GM19025 (cell line): Measurements from ENCODE around the gene CLPTM1L.
"Not testable (repeated sequence)": the region's sequence is repeated elsewhere in the genome, so short reads cannot be mapped to it uniquely, and the experiment has no call there.

ENCODE experiments used
- ATAC-seq: cut with Tn5 transposase; IDR thresholded peaks from one replicate; pipeline ENCODE4 v1.9.1; 2021; ENCODE audit warnings: mild to moderate bottlenecking, low read depth, moderate library complexity; ENCODE audit not compliant: unreplicated experiment

The CLPTM1L gene

DNA sequence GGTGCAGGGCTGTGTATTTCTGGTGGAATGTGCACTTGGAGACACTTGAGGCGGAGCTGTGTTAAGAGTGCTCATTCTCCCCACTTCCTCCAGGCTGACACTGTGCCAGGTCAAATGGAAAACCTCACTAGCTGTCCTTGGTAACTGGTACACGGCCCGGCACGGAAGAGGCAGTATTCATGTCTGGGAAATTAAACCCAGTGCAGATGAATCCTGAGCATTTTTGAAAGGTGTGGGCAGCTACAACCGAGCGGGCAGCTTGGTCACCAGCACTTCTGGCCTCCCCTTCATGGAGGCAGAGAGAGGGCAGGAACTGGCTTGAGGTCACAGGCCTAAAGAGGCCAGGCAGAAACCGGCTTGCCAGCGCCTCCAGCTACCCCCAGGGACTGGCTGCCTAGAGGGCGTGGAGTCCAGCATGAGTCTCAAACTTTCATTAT lies 1.6 kb downstream of the CLPTM1L start:
- no peak for ATAC-seq

DNA sequence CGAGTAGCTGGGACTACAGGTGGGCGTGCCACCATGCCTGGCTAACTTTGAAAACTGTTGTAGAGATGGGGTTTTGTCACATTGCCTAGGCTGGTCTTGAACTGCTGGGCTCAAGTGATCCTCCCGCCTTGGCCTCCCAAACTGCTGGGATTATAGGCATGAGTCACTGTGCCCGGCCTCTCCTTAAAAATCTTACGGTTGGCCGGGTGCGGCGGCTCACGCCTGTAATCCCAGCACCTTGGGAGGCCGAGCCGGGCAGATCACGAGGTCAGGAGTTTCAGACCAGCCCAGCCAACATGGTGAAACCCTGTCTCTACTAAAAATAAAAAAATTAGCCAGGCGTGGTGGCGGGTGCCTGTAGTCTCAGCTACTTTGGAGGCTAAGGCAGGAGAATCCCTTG lies 2.2 kb downstream of the CLPTM1L start:
- not testable (repeated sequence) for ATAC-seq

DNA sequence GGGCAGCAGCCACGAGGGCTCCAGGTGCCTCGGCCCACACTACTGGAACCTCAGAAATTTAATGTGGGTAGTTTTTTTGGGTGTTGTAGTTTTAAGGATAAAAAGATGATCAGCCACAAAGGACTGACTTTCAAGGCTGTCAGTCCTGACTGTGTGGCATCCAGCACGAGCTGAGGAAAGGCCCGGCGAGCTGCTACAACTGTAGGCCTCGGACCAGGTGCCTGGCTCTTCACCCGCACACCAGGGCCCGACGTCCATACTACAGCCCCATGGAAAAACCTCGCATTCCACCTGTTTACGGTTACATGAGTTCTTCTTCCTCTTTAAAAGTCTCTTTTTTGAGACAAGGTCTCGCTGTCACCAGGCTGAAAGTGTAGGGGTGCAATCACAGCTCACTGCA lies 2.6 kb downstream of the CLPTM1L start:
- ATAC-seq = no peak

DNA sequence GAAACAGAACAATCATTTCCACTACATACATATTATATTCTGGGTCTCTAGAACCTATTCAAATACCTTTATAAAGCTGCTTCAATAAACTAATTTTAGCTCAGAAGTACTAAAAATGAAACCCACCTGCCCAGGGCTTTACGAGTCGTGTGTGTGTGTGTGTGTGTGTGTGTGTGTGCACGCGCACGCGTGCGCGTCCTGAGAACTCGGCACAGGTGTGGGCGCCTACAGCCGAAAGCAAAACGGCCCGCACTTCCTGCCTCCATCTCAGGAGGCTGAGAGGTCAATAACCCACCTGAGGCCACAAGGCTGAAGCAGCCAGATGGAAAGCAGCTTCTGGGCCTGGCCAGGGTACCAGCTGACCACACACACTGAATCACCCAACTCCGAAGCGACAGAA lies 3.0 kb downstream of the CLPTM1L start:
- ATAC-seq = no peak

DNA sequence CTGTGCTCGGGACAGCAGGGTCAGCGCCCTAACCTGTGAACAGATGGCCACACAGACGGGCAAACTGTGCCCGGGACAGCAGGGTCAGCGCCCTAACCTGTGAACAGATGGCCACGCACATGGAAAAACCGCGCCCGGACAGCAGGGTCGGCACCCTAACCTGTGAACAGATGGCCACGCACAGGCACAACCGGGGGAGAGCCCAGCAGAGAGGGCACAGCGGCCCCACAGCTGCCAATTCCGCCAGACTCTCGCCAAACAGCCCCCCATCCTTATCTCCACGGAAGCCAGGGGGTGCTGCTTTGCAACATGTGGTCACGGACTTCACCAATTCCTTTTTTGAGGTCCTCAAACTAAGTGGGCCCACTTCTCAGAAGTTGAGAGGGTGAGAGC lies 5.1 kb downstream of the CLPTM1L start:
- not testable (repeated sequence) for ATAC-seq

DNA sequence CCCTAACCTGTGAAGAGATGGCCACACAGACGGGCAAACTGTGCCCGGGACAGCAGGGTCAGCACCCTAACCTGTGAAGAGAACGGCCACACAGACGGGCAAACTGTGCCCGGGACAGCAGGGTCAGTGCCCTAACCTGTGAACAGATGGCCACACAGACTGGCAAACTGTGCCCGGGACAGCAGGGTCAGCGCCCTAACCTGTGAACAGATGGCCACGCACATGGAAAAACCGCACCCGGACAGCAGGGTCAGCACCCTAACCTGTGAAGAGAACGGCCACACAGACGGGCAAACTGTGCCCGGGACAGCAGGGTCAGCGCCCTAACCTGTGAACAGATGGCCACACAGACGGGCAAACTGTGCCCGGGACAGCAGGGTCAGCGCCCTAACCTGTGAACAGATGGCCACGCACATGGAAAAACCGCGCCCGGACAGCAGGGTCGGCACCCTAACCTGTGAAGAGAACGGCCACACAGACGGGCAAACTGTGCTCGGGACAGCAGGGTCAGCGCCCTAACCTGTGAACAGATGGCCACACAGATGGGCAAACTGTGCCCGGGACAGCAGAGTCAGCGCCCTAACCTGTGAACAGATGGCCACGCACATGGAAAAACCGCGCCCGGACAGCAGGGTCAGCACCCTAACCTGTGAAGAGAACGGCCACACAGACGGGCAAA lies 5.6 kb downstream of the CLPTM1L start:
- ATAC-seq = not testable (repeated sequence)

DNA sequence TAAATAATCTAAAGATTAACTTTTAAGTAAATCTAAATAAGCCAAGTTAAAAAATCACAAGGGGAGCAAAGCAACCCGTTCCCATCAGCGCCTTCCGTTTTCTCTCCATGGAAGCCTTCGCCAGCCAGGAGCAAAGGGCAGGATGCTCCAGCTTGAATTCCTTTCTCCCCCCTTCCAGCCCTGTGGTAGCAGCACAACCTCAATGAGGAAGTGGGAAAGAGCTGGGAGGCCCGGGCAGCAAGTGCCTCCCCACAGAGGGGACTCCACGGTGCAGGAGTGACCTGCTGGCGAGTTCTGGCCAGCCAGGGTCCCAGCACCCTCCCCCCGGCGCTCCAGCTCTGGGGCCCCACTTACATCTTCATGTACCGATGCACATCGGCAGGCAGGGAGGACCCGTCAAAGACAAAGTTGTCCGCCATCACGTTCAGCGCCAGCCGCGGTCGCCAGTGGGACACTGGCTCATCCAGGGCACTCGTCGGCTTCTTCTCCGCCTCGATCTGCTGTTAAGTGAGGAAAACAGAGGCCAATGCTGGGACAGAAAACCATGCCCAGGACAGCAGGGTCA lies 6.3 kb downstream of the CLPTM1L start:
- no peak for ATAC-seq

DNA sequence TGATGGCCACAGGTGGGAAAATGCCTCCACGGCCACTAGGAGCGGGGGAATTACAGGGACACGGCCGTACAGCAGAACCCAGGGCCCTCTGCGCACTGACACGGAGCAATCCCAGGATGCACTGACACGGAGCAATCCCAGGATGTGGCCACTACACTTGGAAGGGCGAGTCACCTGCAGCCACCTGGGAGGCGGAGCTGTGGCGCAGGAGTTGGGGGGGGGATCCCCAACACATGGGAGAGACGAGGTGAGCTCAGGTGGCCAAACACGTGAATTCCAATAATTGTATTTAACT lies 6.8 kb downstream of the CLPTM1L start:
- ATAC-seq = no peak

DNA sequence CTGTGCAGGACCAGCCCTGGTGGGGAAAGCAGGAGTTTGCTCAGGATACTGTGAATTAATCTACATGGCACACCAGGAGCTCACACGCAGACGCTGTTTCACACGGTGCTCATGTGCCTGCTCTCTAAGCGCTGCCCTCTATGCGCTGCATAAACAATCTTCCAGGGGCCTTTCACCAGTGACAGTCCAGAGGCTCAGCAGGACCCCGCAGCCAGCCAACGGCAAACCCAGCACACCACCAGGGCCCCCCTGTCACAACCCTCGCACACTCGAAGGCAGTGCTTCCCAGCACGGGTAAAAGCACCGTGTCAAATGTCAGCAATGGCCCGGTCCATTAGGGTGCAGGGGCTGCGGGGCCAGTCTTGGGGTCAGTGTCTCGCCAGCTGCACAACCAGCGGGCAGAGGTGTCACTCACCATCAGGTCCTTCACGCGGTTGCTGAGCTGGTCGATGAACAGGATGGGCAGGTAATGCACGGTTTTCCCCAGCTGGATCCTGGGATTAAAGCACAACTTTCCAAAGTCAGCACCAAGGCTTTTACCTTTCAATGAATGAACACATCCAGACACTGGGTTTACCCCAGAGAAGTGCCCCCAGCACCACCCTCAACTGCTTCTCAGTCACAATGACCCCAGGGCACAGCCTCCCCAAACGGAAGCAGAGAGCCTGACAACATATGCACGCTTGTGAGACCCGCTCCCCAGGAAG lies 7.3 kb downstream of the CLPTM1L start:
- no peak for ATAC-seq

DNA sequence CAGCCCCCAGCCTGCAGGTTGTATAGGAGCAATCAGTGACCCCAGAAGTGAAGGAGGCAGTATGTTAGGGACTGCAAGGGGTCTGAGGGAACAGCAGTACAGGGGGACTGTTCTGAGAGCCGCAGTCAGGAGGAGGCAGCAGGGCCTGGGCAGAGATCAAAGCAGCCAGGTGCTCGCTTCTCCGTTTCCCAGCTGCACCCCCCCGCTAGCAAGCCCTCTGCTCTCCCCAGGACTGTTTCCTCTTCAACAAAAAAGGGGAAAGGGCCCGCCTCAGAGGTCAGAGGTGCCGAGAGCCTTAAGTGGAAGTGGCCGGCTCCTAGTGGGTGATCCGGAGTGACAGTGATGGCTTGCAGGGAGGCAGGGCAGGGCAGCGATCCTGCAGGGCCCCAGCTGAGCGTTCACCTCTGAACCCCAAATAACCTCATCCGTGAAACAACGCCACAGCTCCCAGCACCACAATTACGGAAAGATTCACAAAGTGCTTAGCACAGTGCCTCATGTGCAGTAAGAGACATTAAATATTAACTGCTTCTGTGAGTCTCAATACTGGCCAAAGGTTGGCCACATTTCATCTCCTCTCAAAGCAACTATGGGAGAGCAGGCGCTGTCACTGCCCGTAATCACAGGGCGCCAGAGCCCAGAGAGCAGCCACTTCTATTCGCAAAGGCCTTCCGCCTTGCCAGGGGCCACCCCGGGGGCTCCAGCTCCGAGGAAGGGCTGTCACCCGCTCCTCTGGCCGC lies 8.0 kb downstream of the CLPTM1L start:
- ATAC-seq = no peak

DNA sequence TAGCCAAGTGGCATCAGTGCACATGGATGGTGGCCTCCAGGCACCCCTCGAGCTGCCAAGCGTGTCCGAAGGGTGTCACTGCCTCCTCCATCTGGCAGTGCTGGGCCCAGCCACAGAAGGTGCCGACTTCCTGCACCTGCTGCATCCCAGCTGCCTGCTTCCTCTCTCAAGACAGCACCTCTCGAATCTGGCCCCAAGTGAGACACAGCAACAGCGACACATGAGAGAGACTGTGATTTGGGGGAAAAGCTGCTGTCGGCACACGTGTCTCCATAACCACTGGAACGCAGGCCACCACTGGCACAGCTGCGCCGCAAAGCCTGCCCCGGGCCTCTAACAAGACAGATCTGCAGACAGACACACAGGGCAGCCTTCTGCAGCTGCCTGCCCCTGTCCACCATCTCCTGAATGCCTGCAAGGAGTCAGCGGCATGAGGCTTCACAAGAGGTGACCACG lies 8.8 kb downstream of the CLPTM1L start:
- no peak for ATAC-seq

DNA sequence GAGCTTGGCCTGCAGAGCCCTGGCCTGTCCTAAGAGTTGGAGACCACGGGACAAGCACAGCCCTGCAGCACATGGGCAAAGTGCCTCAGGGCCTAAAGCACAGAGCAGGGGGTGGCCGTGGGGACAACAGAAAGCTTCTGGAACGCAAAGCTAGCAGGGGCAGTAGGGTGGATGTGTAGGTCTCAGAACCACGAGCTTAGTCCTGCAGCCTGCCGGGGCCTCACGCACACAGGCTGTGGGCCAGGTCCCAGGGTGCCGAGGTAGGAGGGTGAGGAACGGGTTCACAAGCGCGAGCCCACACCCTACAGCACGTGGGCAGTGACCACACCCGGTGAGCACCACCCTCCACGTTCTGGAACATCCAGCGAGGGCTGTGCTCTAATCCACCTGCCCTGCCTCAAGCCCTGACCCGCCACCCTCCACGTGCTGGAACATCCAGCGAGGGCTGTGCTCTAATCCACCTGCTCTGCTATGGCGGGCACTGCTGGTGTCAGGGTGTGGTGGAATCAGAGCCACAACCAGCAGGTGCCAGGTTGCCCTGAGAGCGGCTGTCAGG lies 9.3 kb downstream of the CLPTM1L start:
- ATAC-seq = no peak

DNA sequence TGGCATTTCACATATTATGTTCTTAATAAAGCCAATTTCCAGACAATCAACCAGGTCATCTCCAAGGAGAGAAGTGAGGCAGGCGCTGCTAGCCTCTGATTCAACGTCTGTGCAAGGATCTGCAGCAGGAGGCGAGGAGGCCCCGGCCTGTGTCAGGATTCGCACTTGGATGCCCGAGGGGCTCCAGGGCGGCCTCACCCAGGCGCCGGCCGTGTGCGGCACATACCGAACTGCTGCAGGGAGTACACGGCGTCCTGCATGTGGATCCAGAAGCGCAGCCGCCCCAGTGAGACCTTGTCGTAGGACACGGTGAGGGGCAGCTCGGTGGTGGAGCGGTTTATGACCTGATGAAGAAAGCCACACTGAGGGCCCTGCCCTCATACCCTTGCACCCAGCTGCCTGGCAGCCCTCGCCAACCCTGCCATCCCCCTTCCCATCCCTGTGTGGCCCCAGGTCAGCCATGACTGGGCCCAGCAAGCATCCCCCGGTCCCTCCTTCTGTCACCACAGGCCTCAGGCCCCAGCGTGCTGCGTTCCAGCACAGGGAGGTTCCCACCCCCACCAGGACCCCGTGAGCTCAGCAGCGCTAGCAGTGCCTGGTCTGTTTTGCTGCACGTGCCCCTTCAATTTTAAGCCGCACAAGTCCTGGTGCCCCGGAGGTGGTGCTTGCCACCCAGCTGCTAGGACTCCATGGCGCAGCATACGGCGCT lies 9.9 kb downstream of the CLPTM1L start:
- ATAC-seq = no peak

DNA sequence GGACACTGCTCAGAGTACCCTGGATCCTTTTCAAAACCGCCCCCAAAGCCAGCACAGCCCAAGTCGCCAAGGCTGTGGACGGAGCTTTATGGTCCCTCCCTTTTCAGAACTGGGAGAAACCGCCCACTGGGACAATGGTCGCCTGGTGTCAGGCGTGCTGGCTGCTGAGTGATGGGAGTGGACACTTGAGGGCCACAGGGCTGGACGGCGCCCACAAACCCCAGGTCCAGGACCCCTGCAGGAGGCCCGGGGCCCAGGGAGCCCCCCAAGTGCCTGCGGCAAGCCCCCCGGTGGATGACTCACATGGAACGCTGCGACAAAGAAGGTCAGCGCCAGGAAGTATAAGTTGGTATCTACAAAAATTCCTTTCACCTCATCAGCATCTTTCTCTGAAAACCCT lies 10.9 kb downstream of the CLPTM1L start:
- ATAC-seq = no peak

DNA sequence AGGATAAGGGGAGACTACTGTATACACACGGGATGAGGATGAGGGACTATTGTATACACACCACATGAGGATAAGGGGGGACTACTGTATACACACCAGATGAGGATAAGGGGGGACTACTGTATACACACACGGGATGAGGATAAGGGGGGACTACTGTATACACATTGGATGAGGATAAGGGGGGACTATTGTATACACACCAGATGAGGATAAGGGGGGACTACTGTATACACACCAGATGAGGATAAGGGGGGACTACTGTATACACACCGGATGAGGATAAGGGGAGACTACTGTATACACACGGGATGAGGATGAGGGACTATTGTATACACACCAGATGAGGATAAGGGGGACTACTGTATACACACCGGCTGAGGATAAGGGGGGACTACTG lies 11.6 kb downstream of the CLPTM1L start:
- not testable (repeated sequence) for ATAC-seq

DNA sequence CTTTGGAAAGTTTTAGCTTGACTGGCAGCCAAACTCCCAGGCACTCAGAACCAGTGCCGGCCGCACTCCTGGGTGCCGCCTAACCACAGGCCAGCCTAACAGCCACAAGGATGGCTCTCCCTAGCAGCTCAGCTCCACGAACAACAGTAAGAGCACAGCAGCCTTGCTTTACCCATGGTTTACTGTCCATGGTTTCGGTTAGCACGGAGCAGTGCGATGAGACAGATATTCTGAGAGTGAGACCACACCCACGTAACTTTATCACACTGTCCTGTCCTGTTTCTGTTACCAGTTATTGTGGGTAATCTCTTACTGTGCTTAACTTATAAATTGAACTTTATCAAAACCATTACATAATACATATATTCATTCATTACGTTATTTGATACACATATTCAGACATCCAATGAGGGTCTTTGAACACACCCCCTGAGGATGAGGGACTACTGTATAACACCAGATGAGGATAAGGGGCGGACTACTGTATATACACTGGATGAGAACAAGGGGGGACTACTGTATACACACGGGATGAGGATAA lies 12.4 kb downstream of the CLPTM1L start:
- ATAC-seq = no peak

DNA sequence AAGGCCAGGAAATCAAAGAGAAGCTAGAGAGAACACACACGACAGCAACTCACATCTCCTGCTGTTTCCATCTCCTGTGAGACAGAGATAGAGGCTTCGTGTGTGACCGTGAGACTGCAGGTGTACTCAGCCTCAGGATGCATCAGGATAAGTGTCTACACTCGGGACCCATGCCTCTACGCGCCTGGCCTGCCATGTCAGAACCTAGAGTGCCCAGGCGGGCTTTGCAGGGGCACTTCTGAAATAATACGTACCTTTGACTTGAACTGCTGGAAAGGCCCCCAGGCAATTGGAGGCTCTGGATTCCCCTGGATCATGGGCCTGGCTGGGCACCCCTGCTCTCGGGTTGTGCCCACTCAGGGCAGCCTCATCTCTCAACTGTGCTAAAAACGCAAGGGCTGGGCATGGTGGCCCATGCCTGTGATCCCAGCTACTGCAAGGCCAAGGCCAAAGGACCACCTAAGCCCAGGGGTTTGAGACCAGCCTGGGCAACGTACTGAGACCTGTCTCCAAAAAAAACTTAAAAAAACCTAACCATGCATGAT lies 13.0 kb downstream of the CLPTM1L start:
- ATAC-seq = no peak

DNA sequence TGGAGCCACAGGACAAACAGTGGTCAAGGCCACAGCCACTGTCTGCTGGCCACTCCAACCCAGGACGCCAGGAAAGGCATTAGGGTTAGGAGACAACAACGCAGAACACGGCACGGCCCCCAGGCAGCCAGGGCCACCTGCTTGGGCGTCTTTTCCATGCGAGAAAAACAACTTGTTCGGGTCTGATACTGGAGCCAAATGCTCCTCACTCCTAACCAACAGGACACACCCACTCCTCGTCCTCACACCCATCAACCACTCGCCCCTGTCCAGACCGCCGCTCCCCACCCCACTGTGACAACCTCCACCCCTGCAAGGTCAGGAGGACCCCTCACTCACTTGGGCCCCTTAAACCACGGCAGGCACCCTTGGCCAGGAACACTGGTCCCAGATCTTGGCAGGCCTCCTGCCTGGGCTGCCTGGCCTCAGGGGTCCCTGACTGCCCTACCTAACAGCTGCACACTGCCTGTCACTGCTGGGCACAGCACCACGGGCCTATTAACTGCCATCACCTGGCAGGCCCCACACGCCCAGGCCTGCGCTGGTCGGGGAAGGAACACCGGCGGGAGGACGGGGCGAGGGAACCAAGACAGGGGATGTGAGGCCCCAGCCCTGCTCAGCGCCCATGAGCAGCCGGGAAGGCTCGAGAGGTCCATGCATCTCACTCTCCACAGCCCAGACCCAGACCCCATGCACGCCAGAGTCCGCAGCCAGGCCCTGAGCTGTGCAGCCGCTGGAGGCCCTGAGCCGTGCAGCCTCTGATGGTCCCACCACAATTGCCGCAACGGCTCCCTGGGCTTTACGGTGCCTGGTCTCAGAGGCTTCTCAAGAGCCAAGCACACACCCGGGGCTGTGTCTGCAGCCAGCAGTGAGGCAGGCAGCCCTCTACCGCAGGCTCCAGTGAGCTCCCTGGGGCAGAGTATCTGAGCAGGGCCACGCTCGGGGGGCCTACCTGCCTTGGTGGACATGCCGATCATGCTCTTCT lies 13.8 kb downstream of the CLPTM1L start:
- ATAC-seq = no peak
